ENCODE data around the gene NELFA.
"Not testable (repeated sequence)": the region's sequence is repeated elsewhere in the genome, so short reads cannot be mapped to it uniquely, and the experiment has no call there.

Gene NELFA

DNA sequence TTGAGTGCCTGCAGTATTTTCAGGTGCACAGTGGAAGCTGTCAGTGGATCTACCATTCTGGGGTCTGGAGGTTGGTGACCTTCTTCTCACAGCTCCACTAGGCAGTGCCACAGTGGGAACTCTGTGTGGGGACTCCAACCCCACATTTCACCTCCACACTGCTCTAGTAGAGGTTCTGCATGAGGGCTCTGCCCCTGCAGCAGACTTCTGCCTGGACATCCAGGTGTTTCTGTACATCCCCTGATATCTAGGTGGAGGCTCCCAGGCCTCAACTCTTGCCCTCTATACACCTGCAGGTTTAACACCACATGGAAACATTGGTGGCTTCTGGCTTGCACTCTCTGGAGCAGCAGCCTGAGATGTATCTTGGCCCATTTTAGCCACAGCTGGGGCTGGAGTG is 17.0 kb upstream of the NELFA start:
- no peak overlapping the region for H3K4ac ChIP-seq (ENCODE audit: low read depth in 1 of 2, low read length in 2 of 2)
- H2AK5ac ChIP-seq (ENCODE audit: low read length, severe bottlenecking), result no peak overlapping the region
- H3K27me3 ChIP-seq (ENCODE audit: control insufficient read depth in 1 of 2, insufficient read depth in 1 of 2, low read length in 2 of 2), result peaks cover 33 to 47% of the 10 kb centered on the region in 2 experiments
- no peak overlapping the region for H3K14ac ChIP-seq (ENCODE audit: low read length in 2 of 2)
- H2AFZ ChIP-seq (ENCODE audit: low read depth, low read length), result no peak overlapping the region
- H3K9me3 ChIP-seq (ENCODE audit: control insufficient read depth, low read length), result no peaks in the 10 kb centered on the region
- H2BK5ac ChIP-seq (ENCODE audit: low read depth, low read length, poor library complexity, severe bottlenecking), result no peak overlapping the region
- H4K91ac ChIP-seq (ENCODE audit: low read length), result no peak overlapping the region
- no peak overlapping the region for H3K27ac ChIP-seq (ENCODE audit: low read length, poor library complexity, severe bottlenecking)
- no peak overlapping the region for H2BK12ac ChIP-seq (ENCODE audit: low read length in 2 of 2)
- H3K4me2 ChIP-seq (ENCODE audit: low read length, poor library complexity, severe bottlenecking), result no peak overlapping the region
- H3K9ac ChIP-seq (ENCODE audit: low read length), result no peak overlapping the region
- no peaks in the 10 kb centered on the region for H3K36me3 ChIP-seq (ENCODE audit: control insufficient read depth in 1 of 2, insufficient read depth in 2 of 2, low read depth in 1 of 2, low read length in 2 of 2)
- no peak overlapping the region for H3K18ac ChIP-seq (ENCODE audit: low read depth in 1 of 2, low read length in 2 of 2)
- no peak overlapping the region for H3K4me3 ChIP-seq (ENCODE audit: insufficient read depth in 1 of 2, low read depth in 1 of 2, low read length in 2 of 2)
- H4K8ac ChIP-seq (ENCODE audit: low read length), result no peak overlapping the region
- H2BK120ac ChIP-seq (ENCODE audit: low read depth, low read length), result no peak overlapping the region
- H3K4me1 ChIP-seq (ENCODE audit: control insufficient read depth, insufficient read depth, low read depth, low read length), result peaks cover 2% of the 10 kb centered on the region
- H2BK15ac ChIP-seq (ENCODE audit: low read depth, poor library complexity, severe bottlenecking), result no peak overlapping the region
- H3K23ac ChIP-seq (ENCODE audit: low read length in 2 of 2), result no peak overlapping the region
- DNase-seq, result no peak
- H3K79me1 ChIP-seq (replicated peaks; ENCODE audit: low read length, poor library complexity, severe bottlenecking), result no peaks in the 10 kb centered on the region

DNA sequence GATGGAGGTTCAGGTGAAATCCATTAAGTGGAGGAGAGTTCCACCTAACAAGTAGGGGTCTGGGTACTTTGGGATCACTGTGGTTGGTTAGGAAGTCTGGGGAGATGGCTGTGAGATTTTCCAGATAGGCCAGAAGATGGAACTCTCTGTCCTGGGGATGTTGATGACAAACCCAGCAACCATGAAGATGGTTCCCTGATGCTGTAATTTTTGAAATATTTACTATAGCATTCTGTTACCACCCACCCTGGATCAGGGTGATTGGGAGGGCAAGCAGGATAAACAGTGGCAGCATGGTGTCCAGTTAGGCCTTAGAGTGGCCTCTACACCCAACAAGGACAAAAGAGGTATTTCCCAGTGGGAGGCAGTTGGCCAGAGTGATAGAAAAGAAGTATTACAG is 15.9 kb upstream of the NELFA start:
- no peak overlapping the region for H3K18ac ChIP-seq (ENCODE audit: low read depth in 1 of 2, low read length in 2 of 2)

DNA sequence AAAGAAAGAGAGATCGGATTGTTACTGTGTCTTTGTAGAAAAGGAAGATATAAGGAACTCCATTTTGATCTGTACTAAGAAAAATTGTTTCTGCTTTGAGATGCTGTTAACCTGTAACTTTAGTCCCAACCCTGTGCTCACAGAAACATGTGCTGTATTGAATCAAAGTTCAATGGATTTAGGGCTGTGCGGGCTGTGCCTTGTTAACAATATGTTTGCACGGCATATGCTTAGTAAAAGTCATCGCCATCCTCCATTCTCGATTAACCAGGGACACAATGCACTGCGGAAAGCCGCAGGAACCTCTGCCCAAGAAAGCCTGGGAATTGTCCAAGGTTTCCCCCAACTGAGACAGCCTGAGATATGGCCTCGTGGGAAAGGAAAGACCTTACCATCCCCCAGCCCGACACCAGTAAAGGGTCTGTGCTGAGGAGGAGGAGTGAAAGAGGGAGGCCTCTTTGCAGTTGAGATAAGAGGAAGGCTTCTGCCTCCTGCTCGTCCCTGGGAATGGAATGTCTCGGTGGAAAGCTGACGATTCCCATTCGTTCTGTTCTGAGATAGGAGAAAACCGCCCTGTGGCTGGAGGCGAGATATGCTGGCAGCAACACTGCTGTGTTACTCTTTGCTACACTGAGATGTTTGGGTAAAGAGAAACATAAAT is 12.7 kb upstream of the NELFA start:
- H2AK5ac ChIP-seq (ENCODE audit: low read length, severe bottlenecking); H4K8ac ChIP-seq (ENCODE audit: low read length); H3K9ac ChIP-seq (ENCODE audit: low read length); H2AFZ ChIP-seq (ENCODE audit: low read depth, low read length); H3K4me1 ChIP-seq (ENCODE audit: control insufficient read depth, insufficient read depth, low read depth, low read length); H2BK12ac ChIP-seq (ENCODE audit: low read length in 2 of 2); H3K36me3 ChIP-seq (ENCODE audit: control insufficient read depth in 1 of 2, insufficient read depth in 2 of 2, low read depth in 1 of 2, low read length in 2 of 2); H2BK15ac ChIP-seq (ENCODE audit: low read depth, poor library complexity, severe bottlenecking); H3K18ac ChIP-seq (ENCODE audit: low read depth in 1 of 2, low read length in 2 of 2); H3K4me3 ChIP-seq (ENCODE audit: insufficient read depth in 1 of 2, low read depth in 1 of 2, low read length in 2 of 2); H3K23ac ChIP-seq (ENCODE audit: low read length in 2 of 2); H2BK5ac ChIP-seq (ENCODE audit: low read depth, low read length, poor library complexity, severe bottlenecking); H3K14ac ChIP-seq (ENCODE audit: low read length in 2 of 2); H3K4ac ChIP-seq (ENCODE audit: low read depth in 1 of 2, low read length in 2 of 2); H3K4me2 ChIP-seq (ENCODE audit: low read length, poor library complexity, severe bottlenecking); H3K79me1 ChIP-seq (replicated peaks; ENCODE audit: low read length, poor library complexity, severe bottlenecking); H3K9me3 ChIP-seq (ENCODE audit: control insufficient read depth, low read length); H3K27ac ChIP-seq (ENCODE audit: low read length, poor library complexity, severe bottlenecking); H4K91ac ChIP-seq (ENCODE audit: low read length); H2BK120ac ChIP-seq (ENCODE audit: low read depth, low read length): not testable (repeated sequence)
- 32% methylated on average over 14 of the region's 15 CpGs for WGBS
- peak; percentile 55 for DNase-seq
- peaks cover 37 to 48% of the 10 kb centered on the region in 2 experiments for H3K27me3 ChIP-seq (ENCODE audit: control insufficient read depth in 1 of 2, insufficient read depth in 1 of 2, low read length in 2 of 2)

More for the DNA sequence above, 15.9 kb upstream of the NELFA start:
- Histone ChIP-seq H3K14ac (ENCODE audit: low read length in 2 of 2) (no peak overlapping the region), H4K8ac (ENCODE audit: low read length) (no peak overlapping the region), H3K9me3 (ENCODE audit: control insufficient read depth, low read length) (no peaks in the 10 kb centered on the region), H4K91ac (ENCODE audit: low read length) (no peak overlapping the region), H2AK5ac (ENCODE audit: low read length, severe bottlenecking) (no peak overlapping the region), H3K27me3 (ENCODE audit: control insufficient read depth in 1 of 2, insufficient read depth in 1 of 2, low read length in 2 of 2) (peaks cover 34 to 43% of the 10 kb centered on the region in 2 experiments), H3K27ac (ENCODE audit: low read length, poor library complexity, severe bottlenecking) (no peak overlapping the region), H3K4me2 (ENCODE audit: low read length, poor library complexity, severe bottlenecking) (no peak overlapping the region), H3K9ac (ENCODE audit: low read length) (no peak overlapping the region), H3K4ac (ENCODE audit: low read depth in 1 of 2, low read length in 2 of 2) (no peak overlapping the region), H2BK120ac (ENCODE audit: low read depth, low read length) (no peak overlapping the region), H3K23ac (ENCODE audit: low read length in 2 of 2) (no peak overlapping the region), H2BK15ac (ENCODE audit: low read depth, poor library complexity, severe bottlenecking) (no peak overlapping the region), H3K4me1 (ENCODE audit: control insufficient read depth, insufficient read depth, low read depth, low read length) (peaks cover 2% of the 10 kb centered on the region), H2BK12ac (ENCODE audit: low read length in 2 of 2) (no peak overlapping the region), H3K36me3 (ENCODE audit: control insufficient read depth in 1 of 2, insufficient read depth in 2 of 2, low read depth in 1 of 2, low read length in 2 of 2) (no peaks in the 10 kb centered on the region), H2BK5ac (ENCODE audit: low read depth, low read length, poor library complexity, severe bottlenecking) (no peak overlapping the region), H3K79me1 (replicated peaks; ENCODE audit: low read length, poor library complexity, severe bottlenecking) (no peaks in the 10 kb centered on the region), H3K4me3 (ENCODE audit: insufficient read depth in 1 of 2, low read depth in 1 of 2, low read length in 2 of 2) (no peak overlapping the region), H2AFZ (ENCODE audit: low read depth, low read length) (no peak overlapping the region)
- DNase-seq, result no peak

DNA sequence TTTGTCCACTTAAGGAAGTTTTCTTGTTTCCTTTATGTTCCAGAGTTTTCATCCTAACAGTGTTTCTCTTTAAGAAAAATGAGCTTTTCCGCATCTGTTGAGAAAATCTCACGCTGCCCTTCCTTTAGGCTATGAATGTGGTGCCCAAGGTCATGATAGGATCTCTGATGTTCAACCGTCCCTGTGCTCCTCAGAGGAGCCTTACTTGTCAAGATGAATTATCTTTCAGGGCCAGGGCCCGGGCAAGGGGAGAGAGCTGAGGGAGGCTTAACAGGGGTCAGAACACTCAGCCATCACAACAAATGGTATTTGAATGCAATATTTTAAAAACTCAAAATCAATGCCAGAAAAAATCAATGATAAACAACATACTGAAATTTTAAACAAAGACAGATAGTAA is 6.2 kb upstream of the NELFA start:
- Histone ChIP-seq H3K4me2 (ENCODE audit: low read length, poor library complexity, severe bottlenecking) (no peak overlapping the region), H3K14ac (ENCODE audit: low read length in 2 of 2) (no peak overlapping the region), H2BK12ac (ENCODE audit: low read length in 2 of 2) (no peak overlapping the region), H2BK15ac (ENCODE audit: low read depth, poor library complexity, severe bottlenecking) (no peak overlapping the region), H4K91ac (ENCODE audit: low read length) (no peak overlapping the region), H2AK5ac (ENCODE audit: low read length, severe bottlenecking) (no peak overlapping the region), H2AFZ (ENCODE audit: low read depth, low read length) (no peak overlapping the region), H3K9me3 (ENCODE audit: control insufficient read depth, low read length) (no peaks in the 10 kb centered on the region), H2BK120ac (ENCODE audit: low read depth, low read length) (no peak overlapping the region), H3K79me1 (replicated peaks; ENCODE audit: low read length, poor library complexity, severe bottlenecking) (no peaks in the 10 kb centered on the region), H3K36me3 (ENCODE audit: control insufficient read depth in 1 of 2, insufficient read depth in 2 of 2, low read depth in 1 of 2, low read length in 2 of 2) (no peaks in the 10 kb centered on the region), H3K4me3 (ENCODE audit: insufficient read depth in 1 of 2, low read depth in 1 of 2, low read length in 2 of 2) (no peak overlapping the region), H2BK5ac (ENCODE audit: low read depth, low read length, poor library complexity, severe bottlenecking) (no peak overlapping the region), H3K27me3 (ENCODE audit: control insufficient read depth in 1 of 2, insufficient read depth in 1 of 2, low read length in 2 of 2) (peaks cover 3 to 13% of the 10 kb centered on the region in 2 experiments), H4K8ac (ENCODE audit: low read length) (no peak overlapping the region), H3K27ac (ENCODE audit: low read length, poor library complexity, severe bottlenecking) (no peak overlapping the region), H3K9ac (ENCODE audit: low read length) (no peak overlapping the region), H3K18ac (ENCODE audit: low read depth in 1 of 2, low read length in 2 of 2) (no peak overlapping the region), H3K4ac (ENCODE audit: low read depth in 1 of 2, low read length in 2 of 2) (no peak overlapping the region), H3K23ac (ENCODE audit: low read length in 2 of 2) (no peak overlapping the region), H3K4me1 (ENCODE audit: control insufficient read depth, insufficient read depth, low read depth, low read length) (no peaks in the 10 kb centered on the region)
- WGBS, result 67% methylated on average over 3 of the region's 4 CpGs
- DNase-seq, result no peak

Measured in mesenchymal stem cell (in vitro differentiated cells and primary cell).